ENCODE results near the gene EFHC1.
A peak's percentile ranks its signal among the peaks of the same experiment; 100 is the strongest.

The EFHC1 gene

GRCh38 chr6:52498538-52499017, 78.4 kb downstream of the EFHC1 start:
- peak overlapping the region; percentile 74 to 91 (median 86) for H3K4me2 ChIP-seq
- peak overlapping the region in 10 of 11 experiments; percentile 35 to 94 (median 64); a peak in 19 of 22 replicates for H3K27ac ChIP-seq
- H3K36me3 ChIP-seq, result peaks cover 7 to 45% (median 22%) of the 10 kb centered on the region in 11 experiments; a peak in 20 of 22 replicates
- no peak for TF ChIP-seq Cebpa-rat (IDR thresholded peaks at IDR 0.05)
- H3K9me3 ChIP-seq (replicated peaks in 1 of 11), result peaks cover 0 to 10% (median 7%) of the 10 kb centered on the region in 11 experiments; a peak in 13 of 22 replicates
- peak overlapping the region in 10 of 11 experiments; percentile 1 to 81 (median 50); a peak in 16 of 22 replicates for H3K9ac ChIP-seq
- no peaks in the 10 kb centered on the region for H3K27me3 ChIP-seq
- H4K20me1 ChIP-seq, result peaks cover 0 to 21% (median 0%) of the 10 kb centered on the region in 11 experiments; a peak in 2 of 22 replicates
- peaks cover 81 to 97% (median 93%) of the 10 kb centered on the region in 10 experiments for H3K4me1 ChIP-seq
- peak overlapping the region in 4 of 10 experiments; percentile 15 to 30 (median 27); a peak in 8 of 20 replicates for H3K4me3 ChIP-seq

- H3K4me2 ChIP-seq, result peak overlapping the region; percentile 74 to 91 (median 86)
- no peak for TF ChIP-seq Cebpa-rat (IDR thresholded peaks at IDR 0.05)
- peak overlapping the region in 10 of 11 experiments; percentile 1 to 81 (median 50); a peak in 15 of 22 replicates for H3K9ac ChIP-seq
- H3K4me1 ChIP-seq, result peaks cover 81 to 97% (median 93%) of the 10 kb centered on the region in 10 experiments
- H3K27ac ChIP-seq, result peak overlapping the region in 10 of 11 experiments; percentile 35 to 94 (median 64); a peak in 19 of 22 replicates
- H3K36me3 ChIP-seq, result peaks cover 7 to 45% (median 23%) of the 10 kb centered on the region in 11 experiments; a peak in 20 of 22 replicates
- no peaks in the 10 kb centered on the region for H3K27me3 ChIP-seq
- H3K4me3 ChIP-seq, result no peak overlapping the region; a peak in 2 of 20 replicates
- peaks cover 0 to 25% (median 0%) of the 10 kb centered on the region in 11 experiments; a peak in 2 of 22 replicates for H4K20me1 ChIP-seq
- peaks cover 0 to 10% (median 7%) of the 10 kb centered on the region in 11 experiments; a peak in 13 of 22 replicates for H3K9me3 ChIP-seq (replicated peaks in 1 of 11)
Measured at GRCh38 chr6:52499026-52499425, 78.9 kb downstream of the EFHC1 start.

DNA sequence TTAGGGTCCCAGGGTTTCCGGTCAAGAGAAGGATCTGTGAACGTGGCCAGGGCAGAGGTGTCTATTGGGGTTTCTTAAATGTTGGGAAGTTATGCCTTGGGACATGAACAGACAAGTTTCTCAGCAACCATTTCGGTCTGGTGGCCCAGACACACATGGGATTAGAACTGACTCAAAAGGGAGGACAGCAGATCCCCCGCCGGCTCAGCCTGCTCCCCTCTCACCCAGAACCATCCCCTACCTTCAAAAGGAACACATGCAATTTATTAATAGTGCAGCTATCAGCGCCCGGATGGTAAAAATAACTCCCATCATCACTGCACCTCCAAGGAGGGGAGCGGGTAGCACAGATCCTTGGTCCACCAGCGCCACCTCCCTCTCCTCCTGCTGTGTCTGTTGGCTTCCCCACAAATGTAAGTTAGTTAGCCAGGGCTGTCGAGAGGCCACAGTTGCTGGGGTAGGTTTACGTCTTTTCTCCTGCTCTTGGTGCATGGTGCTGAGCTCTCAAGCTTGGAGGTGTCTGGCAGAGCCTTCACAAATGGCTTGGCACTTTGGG, 79.6 kb downstream of the EFHC1 start:
- Histone ChIP-seq H3K4me2 (peak overlapping the region; percentile 74 to 91 (median 86)), H3K27ac (peak overlapping the region in 8 of 11 experiments; percentile 38 to 94 (median 72); a peak in 18 of 22 replicates), H3K9ac (peak overlapping the region in 7 of 11 experiments; percentile 8 to 81 (median 71); a peak in 14 of 22 replicates), H3K27me3 (no peaks in the 10 kb centered on the region), H3K4me1 (peaks cover 82 to 99% (median 95%) of the 10 kb centered on the region in 10 experiments), H3K4me3 (no peak overlapping the region), H3K9me3 (replicated peaks in 1 of 11) (peaks cover 0 to 6% (median 4%) of the 10 kb centered on the region in 11 experiments; a peak in 13 of 22 replicates), H3K36me3 (peaks cover 13 to 46% (median 30%) of the 10 kb centered on the region in 11 experiments; a peak in 20 of 22 replicates), H4K20me1 (peaks cover 0 to 30% (median 0%) of the 10 kb centered on the region in 11 experiments; a peak in 2 of 22 replicates)
- TF ChIP-seq Cebpa-rat (IDR thresholded peaks at IDR 0.05), result no peak

DNA sequence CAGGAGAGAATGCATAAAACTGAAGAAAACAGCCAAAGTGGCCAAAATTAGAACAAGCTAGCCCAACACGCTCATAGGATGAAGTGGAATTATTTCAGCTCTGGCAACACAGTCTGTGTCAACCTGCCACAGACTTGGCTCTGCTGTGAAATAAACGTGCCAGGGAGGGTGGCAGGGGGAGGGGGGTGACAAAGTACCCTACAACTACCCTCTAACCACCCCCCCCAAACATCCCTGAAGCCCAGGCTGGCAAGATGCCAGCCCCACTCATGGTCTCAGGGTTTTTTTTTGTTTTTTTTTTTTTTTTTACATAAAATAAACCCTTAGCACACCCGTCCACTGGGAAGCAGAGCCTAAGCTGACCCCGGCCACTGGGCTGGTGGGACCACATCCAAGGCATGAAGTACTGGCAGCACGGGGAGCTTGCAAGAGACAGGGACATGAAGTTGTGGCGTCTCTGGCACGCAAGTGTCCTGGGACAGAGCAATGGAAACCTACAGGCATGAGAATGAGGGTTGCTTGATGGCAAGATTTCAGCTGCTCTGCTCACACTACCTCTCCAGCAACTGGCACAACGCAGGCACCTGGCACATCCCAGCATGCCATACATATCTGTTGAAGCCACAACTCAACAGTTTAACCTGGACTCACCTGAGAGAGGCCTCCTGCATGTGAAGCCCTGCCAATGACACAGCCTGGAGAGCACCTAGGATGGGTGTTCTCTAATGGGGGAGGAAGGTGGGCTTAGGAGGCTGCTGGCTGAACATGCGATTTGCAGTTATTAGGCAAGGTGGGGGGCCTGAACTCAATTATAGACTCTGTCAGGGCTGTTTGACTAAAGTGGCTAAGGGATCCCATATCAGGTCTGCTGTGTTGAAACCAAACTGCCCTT, 80.3 kb downstream of the EFHC1 start:
- peak overlapping the region in 8 of 11 experiments; percentile 38 to 94 (median 72); a peak in 18 of 22 replicates for H3K27ac ChIP-seq
- H3K4me1 ChIP-seq, result peaks cover 89 to 100% (median 100%) of the 10 kb centered on the region in 10 experiments
- peaks cover 0 to 32% (median 0%) of the 10 kb centered on the region in 11 experiments; a peak in 2 of 22 replicates for H4K20me1 ChIP-seq
- H3K9me3 ChIP-seq (replicated peaks in 1 of 11), result no peaks in the 10 kb centered on the region
- peak overlapping the region in 6 of 11 experiments; percentile 8 to 81 (median 74); a peak in 13 of 22 replicates for H3K9ac ChIP-seq
- peak overlapping the region; percentile 74 to 91 (median 86) for H3K4me2 ChIP-seq
- no peak overlapping the region for H3K4me3 ChIP-seq
- H3K36me3 ChIP-seq, result peaks cover 18 to 47% (median 30%) of the 10 kb centered on the region in 11 experiments; a peak in 21 of 22 replicates
- H3K27me3 ChIP-seq, result no peaks in the 10 kb centered on the region
- no peak for TF ChIP-seq Cebpa-rat (IDR thresholded peaks at IDR 0.05)

GRCh38 chr6:52502306-52503029, 82.3 kb downstream of the EFHC1 start:
- Histone ChIP-seq H3K36me3 (peaks cover 38 to 58% (median 48%) of the 10 kb centered on the region in 11 experiments), H3K9me3 (replicated peaks in 1 of 11) (no peaks in the 10 kb centered on the region), H4K20me1 (peaks cover 0 to 42% (median 0%) of the 10 kb centered on the region in 11 experiments; a peak in 3 of 22 replicates), H3K4me3 (no peak overlapping the region), H3K4me1 (peaks cover 95 to 100% (median 100%) of the 10 kb centered on the region in 10 experiments), H3K4me2 (peak overlapping the region; percentile 68 to 90 (median 83)), H3K27me3 (no peaks in the 10 kb centered on the region), H3K27ac (peak overlapping the region in 9 of 11 experiments; percentile 42 to 94 (median 61); a peak in 16 of 22 replicates), H3K9ac (peak overlapping the region in 6 of 11 experiments; percentile 7 to 64 (median 44); a peak in 10 of 22 replicates)
- no peak for TF ChIP-seq Cebpa-rat (IDR thresholded peaks at IDR 0.05)

DNA sequence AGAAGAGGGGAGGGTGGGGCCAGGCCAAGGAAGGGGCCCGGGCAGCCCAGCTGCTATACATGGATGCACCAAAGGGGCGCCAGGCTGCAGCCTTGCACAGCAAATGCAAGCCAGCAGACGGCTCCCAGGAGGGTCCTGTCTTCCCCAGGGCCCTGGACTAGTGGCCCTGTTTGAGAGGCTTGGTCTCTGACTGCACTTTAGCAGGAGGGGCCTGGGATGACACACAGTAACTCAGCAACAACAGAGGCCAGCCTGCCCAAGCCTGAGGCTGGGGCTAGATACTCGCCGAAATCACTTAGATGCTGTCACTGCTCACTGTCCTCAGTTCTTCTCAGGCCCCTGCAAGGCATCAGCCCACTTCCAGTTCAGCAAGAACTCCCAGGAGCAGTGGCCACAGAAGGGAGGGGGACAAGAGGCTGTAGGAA, 83.2 kb downstream of the EFHC1 start:
- TF ChIP-seq Cebpa-rat (IDR thresholded peaks at IDR 0.05), result no peak
- H4K20me1 ChIP-seq, result peaks cover 0 to 38% (median 0%) of the 10 kb centered on the region in 11 experiments; a peak in 3 of 22 replicates
- H3K4me3 ChIP-seq, result peak overlapping the region in 2 of 10 experiments; percentile 11 to 12; a peak in 1 of 20 replicates
- H3K9ac ChIP-seq, result peak overlapping the region in 10 of 11 experiments; percentile 20 to 65 (median 36); a peak in 15 of 22 replicates
- H3K27ac ChIP-seq, result peak overlapping the region in 9 of 11 experiments; percentile 42 to 94 (median 61); a peak in 18 of 22 replicates
- peak overlapping the region; percentile 66 to 90 (median 83) for H3K4me2 ChIP-seq
- no peaks in the 10 kb centered on the region for H3K27me3 ChIP-seq
- peaks cover 46 to 67% (median 56%) of the 10 kb centered on the region in 11 experiments for H3K36me3 ChIP-seq
- peaks cover 95 to 100% (median 99%) of the 10 kb centered on the region in 10 experiments for H3K4me1 ChIP-seq
- H3K9me3 ChIP-seq (replicated peaks in 1 of 11), result no peaks in the 10 kb centered on the region
